ENCODE data around the gene MT4.

Gene MT4

GRCh38 chr16:56606071-56606475 is 41.2 kb downstream of the MT4 start:
- no peak for DNase-seq

DNA sequence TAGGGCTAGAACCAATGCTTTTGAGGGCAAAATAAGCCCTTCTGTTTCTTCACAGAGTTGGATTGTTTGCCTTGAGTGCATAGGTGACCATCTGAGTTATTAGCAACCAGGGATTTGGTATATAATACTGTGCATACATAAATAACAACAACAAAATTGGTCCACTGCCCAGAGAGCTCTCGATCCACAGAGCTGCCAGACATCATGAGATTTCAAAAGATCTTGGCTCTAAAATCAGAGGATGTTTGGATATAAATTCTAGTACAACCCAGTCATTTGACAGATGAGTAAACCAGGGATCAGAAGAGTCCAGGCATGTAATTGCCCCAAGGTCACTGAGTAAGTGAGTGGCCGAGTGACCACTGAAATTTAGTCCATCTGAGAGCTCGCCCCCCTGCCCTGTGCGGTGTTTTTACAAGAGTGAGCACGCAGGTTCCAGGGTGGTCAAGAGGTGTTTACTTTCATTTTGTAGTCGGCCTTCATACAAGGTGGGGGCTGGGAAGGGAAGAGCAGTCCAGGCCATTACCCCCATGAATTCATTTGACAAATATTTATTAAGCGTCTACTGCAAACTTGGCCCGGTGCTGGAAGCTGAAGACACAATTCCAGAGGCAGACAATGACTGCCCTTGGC is 41.7 kb downstream of the MT4 start:
- no peak for DNase-seq

- DNase-seq, result no peak
Measured at GRCh38 chr16:56607109-56607618, 42.3 kb downstream of the MT4 start.

GRCh38 chr16:56607675-56608042 is 42.8 kb downstream of the MT4 start:
- DNase-seq, result no peak

DNA sequence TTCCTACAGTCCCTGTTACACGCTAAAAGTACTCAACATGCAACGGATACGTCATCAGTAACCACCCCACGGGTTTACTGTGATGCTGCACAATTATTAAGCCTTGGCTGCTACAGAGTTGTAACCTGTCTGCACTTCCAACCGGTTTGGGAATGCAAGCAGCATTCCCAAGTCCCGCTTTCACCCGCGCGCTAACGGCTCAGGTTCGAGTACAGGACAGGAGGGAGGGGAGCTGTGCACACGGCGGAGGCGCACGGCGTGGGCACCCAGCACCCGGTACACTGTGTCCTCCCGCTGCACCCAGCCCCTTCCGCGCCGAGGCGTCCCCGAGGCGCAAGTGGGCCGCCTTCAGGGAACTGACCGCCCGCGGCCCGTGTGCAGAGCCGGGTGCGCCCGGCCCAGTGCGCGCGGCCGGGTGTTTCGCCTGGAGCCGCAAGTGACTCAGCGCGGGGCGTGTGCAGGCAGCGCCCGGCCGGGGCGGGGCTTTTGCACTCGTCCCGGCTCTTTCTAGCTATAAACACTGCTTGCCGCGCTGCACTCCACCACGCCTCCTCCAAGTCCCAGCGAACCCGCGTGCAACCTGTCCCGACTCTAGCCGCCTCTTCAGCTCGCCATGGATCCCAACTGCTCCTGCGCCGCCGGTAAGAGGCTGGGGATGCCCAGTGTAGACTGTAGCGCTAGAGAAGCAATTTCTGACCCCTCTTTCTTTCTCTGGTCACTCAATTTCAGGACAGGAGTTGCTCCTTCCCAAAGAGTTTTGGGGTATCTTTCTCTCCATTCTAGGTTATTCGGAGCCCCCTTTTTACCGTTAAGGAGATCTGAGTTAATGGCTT is 43.4 kb downstream of the MT4 start, which contains the start of gene MT2A:
MT2A (plus strand) TSS at position 542 of the 833 bp plus-strand sequence; CDS start at position 614, 72 bp downstream.
- DNase-seq, result peak; percentile 97

- peak; percentile 64 for DNase-seq
Measured at GRCh38 chr16:56608876-56609462, 44.1 kb downstream of the MT4 start.

- DNase-seq, result peak; percentile 66
Measured at GRCh38 chr16:56609463-56609921, 44.6 kb downstream of the MT4 start.

GRCh38 chr16:56610017-56610608 is 45.2 kb downstream of the MT4 start:
- DNase-seq, result no peak

GRCh38 chr16:56610609-56611111 is 45.8 kb downstream of the MT4 start:
- no peak for DNase-seq

DNA sequence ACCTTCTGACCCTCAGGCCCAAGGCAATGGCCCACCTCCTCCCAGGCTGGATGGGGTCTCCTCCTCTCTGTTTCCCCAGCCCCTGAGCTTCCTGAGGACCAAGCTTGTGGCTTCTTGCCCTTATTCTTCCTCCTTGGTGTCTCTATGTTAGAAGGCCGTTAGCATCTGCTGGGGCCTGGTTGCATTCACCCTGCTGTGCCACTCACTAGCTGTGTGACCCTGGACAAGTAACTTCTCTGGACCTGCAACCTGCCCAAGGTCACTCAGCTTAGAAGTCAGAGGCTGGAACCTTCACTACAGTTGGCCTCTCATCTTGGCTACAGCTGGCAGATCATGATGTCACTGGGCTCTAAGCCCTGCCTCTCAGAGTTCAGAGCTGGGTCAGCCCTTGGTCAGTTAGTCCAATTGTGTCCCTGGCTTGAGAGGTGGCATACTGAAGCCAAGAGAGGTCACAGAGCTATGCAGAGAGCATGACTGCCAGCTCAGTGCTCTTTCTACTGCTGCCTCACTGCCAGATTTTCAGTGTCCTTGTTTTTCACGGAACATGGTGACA is 46.5 kb downstream of the MT4 start:
- no peak for DNase-seq

- DNase-seq, result no peak
Measured at GRCh38 chr16:56613706-56614105, 48.8 kb downstream of the MT4 start.

- no peak for DNase-seq
Measured at GRCh38 chr16:56614549-56614991, 49.7 kb downstream of the MT4 start.

DNA sequence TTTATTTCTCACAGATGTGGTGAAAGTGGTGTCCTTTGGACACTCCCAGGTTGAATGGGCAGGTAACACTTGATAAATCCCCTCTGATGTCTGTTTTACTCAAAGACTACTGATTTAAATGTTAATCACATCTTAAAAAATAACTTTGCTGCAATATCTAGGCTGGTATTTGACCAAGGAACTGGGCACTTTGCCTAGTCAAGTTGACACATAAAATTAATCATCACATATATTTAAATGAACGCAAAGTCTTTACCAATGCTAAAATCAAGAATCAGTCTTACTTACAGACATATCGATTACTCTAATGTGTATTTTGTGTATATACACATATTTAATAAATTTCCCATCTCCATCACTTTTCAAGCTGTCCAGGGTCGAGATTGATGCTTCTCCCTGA is 50.5 kb downstream of the MT4 start:
- no peak for DNase-seq

DNA sequence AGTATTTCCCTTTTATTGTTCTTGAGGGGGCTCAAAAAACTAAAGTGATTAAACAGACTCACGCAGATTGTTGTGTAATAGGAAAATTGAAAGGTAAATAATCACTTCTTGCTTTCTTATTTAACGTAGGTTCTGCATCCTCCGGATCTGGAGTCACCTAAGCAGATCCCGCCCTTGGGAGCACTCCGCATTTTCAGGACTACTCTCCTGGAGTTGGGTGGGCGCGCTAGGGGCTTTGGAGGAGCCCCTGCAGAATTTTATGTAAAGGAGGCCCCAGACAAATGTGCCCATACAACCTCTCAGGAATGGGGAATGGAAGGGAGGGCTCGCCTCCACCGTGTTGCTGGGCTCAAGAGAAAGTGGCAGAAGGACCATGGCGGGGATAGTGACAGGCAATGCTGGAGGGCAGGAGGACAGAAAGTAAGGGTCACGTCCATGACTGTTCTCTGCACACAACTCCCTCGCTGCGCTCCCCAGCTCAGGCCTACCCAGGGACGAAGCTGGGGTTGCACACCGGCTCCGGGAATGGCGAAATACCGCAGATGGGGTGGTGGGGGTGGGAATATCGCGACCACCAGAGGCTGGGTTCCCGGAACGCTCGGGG is 51.8 kb downstream of the MT4 start:
- DNase-seq, result no peak

DNA sequence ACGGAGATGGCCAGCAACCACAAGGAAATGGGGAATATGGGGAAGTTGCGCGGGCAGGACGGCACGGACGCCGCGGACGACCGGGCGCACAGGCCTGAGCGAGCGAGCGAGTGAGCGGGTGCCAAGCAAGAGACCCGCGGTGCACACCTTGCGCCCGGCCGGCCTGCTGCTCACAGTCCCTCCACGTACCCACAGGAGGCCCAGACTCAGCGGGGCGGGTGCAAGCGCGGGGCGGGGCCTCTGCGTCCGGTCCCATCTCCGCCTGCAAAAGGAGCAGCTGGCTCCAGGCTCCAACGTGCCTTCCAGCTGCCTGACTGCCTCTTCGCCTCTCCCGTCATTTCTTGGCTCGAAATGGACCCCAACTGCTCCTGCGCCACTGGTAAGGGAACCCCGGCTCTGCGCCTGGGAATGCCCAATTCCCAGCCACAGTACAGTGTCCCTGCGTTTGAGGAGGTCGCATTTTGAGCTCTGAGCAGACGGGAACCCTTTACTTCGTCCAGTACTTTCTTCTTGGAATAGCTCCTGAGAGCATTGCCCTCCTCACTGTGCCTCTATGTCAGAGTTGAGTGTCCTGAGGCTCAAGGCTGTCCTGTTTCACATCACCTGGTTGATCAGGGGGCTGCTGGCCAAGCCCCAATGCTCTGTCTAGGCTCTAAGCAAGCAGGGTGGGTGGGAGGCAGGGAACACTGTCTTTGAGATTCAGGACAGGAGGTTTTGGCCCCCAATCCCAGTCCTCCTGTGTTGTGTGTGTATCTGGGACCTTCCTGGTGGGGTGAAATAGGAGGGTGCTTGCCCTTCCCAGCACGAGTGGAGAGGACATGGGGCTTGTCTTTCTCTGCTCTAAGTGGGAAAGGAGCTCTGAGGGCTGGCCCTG is 52.6 kb downstream of the MT4 start:
- DNase-seq, result no peak

DNA sequence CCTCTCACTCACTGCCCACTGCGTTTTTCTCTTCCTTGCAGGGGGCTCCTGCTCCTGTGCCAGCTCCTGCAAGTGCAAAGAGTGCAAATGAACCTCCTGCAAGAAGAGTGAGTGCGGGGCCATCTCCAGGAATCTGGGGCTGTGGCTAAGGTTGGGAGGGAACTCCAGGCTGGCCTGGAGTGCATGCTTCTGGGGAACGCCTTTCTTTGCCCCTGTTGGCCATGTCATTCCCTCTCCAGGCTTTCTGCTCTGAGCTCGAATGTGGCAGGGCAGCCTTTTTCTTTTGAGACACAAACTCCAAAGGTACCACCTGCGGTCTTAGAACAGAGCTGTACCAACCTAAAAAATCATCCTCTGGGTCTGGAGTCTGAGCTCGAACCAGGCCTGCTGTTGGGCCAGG is 53.3 kb downstream of the MT4 start:
- no peak for DNase-seq

Measured in NCI-H2171 treated with DMSO at 0.1 percent for 48 hours (cell line).